Fibroblast of skin of abdomen (primary cell): Measurements from ENCODE around the gene SHANK1.
"Not testable (repeated sequence)": the region's sequence is repeated elsewhere in the genome, so short reads cannot be mapped to it uniquely, and the experiment has no call there.

ENCODE experiments used
- DNase-seq: peaks from one replicate; pipeline ENCODE4 v3.0.0-alpha.2; 2013

Gene SHANK1

DNA sequence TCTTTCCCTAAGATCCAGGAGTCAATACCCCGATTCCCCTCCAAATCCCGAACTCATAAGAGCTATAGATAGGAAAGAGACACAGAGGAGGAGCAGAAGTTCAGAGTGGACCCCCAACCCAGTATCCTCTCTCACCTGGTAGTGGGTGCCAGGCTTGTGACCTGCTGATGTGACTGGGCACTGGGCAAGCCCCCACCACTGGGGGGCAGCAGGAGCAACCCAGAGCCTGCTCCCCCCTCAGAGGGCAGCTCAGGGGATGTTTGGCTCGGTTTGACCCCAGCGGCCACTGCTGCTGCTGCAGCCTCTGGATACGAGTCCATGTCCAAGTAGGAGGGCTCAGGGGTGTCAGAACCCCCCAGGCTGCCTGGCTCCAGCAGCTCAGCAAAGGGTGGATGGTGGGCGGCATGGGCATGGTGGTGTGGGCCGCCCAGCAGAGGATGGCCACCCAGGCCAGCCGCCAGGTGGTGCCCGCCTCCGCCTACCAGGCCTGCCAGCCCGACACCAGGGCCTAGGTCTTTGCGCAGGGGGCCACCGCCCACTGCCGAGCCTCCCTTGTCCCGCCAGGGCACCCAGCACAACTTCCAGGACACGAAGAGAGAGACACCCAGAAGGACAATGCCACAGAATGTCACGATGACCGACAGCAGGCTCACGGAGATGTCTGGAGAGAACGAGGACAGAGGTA lies 87.3 kb downstream of the SHANK1 start:
- DNase-seq = no peak

DNA sequence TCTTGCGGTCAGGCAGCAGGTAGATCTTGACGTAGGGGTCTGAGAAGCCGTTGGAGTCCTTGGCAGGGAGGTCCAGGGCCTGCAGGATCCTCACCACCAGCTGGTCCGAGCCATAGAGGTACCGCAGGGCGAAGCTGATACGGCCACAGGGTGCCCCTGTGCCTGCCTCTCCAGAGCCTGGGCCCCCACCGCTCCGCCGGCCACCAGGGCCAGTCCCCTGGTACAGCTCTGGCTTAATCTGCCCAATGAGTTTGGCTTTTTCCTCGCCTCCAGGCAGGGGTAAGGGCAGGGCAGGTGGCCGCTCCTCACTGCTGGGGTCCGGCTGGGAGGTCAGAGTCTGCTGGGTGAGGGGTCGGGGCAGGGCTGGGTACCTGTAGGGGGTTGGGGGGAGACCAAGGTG lies 89.8 kb downstream of the SHANK1 start:
- no peak for DNase-seq

DNA sequence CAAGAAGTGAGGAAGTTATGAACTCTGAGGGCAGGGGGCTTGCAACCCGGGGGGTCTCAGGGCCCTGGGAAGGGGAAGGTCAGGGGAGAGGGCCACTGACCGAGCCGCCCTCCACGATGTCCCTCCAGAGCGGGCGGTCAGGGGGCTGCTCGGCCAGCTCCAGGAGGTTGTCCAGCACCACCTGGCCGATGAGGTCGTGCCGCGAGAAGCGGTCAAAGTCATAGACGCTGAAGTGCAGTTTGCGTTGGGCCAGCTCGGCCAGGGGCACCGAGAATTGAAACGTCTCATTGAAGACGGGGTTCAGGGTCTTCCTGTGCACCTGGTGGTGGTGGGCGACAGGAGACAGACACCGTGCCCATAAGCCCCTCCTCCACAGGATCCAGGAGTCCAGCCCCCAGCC lies 90.4 kb downstream of the SHANK1 start:
- no peak for DNase-seq

DNA sequence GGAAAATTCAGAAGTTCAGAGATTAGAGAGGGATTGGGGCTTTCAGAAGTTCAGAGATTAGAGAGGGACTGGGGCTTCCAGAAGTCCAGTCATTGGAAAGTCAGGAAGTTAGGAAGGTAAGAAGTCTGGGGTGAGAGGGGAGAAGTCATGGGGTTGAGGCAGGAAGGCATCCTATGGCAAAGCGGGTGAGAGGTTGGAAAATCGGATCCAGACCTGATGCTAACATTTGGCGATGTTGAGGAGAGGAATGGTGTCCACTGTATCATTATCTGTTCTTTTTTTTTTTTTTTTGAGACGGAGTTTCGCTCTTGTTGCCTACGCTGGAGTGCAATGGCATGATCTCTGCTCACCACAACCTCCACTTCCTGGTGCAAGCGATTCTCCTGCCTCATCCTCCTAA lies 91.1 kb downstream of the SHANK1 start:
- DNase-seq = no peak

DNA sequence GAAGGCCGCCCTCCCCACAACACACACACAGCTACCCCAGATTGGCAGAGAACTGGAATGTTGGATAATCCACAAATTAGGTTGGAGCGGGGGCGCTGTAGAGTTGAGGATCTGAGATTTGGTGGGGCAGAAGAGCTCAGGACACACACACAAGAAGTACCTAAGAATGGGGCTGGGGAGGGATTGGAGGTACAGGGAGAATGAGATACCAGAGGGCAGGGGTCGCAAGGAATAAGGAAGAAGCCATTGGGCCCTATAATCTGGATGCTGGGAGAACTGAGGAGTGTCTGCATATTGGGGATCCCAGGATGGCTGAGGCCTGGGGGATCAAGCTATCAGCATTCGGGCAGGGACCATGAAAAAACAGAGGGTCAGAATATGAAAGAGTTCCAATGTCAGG lies 91.5 kb downstream of the SHANK1 start:
- DNase-seq = no peak

DNA sequence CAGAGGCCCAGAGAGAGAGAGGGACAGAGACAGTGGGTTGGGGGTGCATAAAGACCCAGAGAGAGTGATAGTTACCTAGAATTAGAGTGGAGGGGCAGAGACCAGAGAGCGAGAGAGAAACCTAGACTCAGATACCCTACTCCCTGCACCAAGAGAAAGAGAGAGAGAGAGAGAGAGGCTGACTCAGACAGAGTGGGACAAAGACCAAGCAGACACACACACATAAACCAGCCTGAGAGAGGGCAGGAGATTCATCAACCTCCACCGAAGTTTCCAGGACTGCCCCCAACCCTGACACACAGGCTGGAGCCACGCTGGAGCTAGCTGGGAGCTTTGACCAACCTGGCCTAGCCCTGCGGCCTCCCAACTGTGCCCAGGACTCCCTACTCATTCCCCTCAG lies 92.8 kb downstream of the SHANK1 start:
- DNase-seq = no peak

DNA sequence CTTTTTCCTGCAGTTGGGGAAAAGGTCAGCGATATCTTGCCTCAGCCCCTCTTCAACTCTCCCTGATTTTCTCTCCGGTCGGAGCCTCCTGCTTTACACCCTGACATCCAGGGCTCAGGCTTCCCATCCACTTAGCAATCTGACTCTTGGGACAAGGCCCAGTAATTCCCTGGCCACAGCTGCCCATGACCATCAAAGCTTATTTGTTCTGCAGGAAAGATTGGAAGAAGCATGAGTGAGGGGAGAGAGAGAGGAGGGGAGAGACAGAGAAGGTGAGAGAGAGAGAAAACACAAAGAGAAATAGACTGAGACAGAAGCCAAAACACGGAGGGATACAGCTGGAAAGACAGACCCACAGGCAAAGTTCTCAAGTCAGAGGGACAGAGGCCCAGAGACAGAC lies 93.6 kb downstream of the SHANK1 start:
- DNase-seq = no peak

DNA sequence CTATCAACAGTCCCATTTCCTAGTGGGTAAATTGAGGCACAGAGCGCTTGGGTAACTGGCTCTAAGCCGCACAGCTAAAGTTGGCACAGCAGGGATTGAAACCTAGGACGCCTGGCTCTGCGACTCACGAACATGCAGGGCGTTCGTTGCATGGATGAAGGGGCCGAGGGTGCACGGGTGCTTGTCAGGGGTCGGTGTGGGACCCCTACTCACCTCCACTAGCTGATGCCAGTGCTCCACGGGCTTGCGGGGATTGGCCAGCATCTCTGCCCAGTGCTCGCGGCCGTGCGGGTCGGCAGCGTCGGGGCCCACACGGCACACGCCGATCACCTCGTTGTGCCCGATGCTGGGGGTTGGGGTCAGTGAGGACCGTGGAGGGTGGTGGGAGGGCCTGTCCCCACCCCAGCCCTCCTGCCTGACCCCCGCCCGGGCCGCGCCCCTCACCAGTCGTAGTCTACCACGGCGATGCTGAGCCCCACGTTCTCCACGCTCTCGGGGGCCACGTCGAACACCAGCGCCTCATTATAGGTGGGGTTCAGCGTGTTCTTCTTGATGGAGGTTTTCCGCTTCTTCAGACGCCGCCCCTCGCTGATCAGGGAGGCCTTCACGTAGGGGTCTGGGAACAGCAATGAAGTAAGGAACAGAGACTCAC lies 94.5 kb downstream of the SHANK1 start:
- DNase-seq = no peak

DNA sequence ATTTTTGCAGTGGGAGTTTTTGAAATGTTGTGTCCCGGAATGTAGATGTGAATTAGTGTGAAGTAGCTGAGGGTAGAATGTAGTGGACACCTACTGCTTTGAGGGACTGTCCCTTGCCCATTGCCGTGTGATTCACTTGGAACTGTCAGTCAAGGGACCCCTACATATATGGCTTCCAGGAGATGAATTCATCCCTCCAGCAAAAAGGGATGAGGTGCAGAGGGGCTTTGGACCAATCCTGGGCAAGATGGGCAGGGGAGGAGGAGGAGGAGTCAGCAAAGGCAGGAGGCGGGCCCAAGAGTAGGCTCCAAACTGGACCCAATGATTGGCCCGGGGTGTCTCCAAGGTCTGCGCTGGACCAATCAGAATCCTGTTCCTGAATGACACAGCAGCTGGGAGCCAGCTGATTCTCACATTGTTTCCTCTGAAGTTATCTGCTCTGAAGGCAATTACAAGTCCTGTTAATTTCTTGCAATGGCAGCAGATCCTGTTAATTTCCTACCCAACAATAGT lies 99.2 kb downstream of the SHANK1 start:
- DNase-seq = not testable (repeated sequence)

DNA sequence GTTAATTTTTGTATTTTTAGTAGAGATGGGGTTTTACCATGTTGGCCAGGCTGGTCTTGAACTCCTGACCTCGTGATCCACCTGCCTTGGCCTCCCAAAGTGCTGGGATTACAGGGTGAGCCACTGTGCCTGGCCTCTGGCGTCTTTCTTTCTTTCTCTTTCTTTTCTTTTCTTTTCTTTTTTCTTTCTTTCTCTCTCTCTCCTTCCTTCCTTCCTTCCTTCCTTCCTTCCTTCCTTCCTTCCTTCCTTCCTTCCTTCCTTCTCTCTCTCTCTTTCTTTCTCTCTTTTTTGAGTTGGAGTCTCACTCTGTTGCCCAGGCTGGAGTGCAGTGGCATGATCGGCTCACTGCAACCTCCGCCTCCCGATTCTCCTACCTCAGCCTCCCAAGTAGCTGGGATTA lies 100.4 kb downstream of the SHANK1 start:
- not testable (repeated sequence) for DNase-seq

DNA sequence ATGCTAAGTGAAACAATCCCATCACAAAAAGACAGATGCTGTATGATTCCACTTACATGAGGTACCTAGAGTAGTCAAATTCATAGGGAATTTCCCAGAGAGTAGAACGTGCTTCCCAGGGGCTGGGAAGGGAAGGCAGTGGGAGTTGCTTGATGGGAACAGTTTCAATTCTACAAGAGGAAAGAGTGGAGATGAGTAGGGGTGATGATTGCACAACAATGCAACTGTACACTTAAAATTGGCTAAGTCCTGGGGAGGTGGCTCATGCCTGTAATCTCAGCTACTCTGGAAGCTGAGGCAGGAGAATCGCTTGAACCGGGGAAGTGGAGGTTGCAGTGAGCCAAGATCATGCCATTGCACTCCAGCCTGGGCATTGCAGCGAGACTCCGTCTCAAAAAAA lies 101.2 kb downstream of the SHANK1 start:
- DNase-seq = not testable (repeated sequence)

DNA sequence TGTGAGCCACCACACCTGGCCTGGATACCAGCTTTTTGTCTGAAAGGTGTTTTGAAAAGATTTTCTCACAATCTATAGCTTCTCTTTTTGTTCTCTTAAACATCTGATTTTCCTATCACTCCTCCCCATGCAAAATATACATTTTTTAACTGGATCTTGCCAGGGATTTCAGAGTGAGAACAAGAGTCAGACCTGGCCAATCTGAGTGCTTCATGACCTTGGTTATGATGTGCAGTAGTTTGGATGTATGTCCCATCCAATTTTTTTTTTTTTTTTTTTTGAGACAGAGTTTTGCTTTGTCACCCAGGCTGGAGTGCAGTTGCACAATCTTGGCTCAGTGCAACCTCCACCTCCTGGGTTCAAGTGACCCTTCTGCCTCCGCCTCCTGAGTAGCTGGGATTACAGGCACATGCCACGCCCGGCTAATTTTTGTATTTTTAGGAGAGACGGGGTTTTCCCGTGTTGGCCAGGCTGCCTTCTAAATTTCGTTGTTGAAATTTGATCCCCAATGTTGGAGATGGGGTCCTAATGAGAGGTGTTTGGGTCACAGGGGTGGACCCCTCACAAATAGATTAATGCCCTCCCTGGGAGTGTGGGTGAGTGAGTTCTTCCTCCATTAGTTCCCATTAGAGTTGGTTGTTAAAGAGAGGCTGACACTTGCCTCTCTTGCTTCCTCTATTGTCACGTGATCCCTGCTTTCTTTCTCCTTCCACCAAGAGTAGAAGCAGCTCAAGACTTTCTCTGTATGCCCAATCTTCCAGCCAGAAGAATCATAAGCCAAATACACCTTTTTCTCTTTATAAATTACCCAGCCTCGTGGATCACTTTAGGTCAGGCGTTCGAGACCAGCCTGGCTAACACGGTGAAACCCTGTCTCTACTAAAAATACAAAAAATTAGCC lies 106.8 kb downstream of the SHANK1 start:
- DNase-seq = not testable (repeated sequence)
